HG03439 (cell line): ENCODE data around the gene DENND10.
"Not testable (repeated sequence)": the region's sequence is repeated elsewhere in the genome, so short reads cannot be mapped to it uniquely, and the experiment has no call there.

Experiments used
- ATAC-seq: cut with Tn5 transposase; IDR thresholded peaks from one replicate; pipeline ENCODE4 v1.9.1; 2021; ENCODE audit warnings: mild to moderate bottlenecking, moderate library complexity; ENCODE audit not compliant: unreplicated experiment

DENND10 gene

GRCh38 chr10:119131512-119132240, 27.8 kb downstream of the DENND10 start:
- peak; percentile 57 for ATAC-seq

- no peak for ATAC-seq
These were observed 28.8 kb downstream of the DENND10 start for GRCh38 chr10:119132521-119133345.

- no peak for ATAC-seq
These were observed 30.0 kb downstream of the DENND10 start for GRCh38 chr10:119133949-119134348.

- no peak for ATAC-seq
These were observed 31.6 kb downstream of the DENND10 start for GRCh38 chr10:119135513-119135881.

- ATAC-seq: no peak
These were observed 32.2 kb downstream of the DENND10 start for GRCh38 chr10:119136084-119136483.

- ATAC-seq: not testable (repeated sequence)
These were observed 34.0 kb downstream of the DENND10 start for GRCh38 chr10:119137878-119138277.

GRCh38 chr10:119138346-119139306, 34.7 kb downstream of the DENND10 start:
- ATAC-seq: no peak

- no peak for ATAC-seq
These were observed 35.7 kb downstream of the DENND10 start for GRCh38 chr10:119139464-119140067.

- no peak for ATAC-seq
These were observed 36.8 kb downstream of the DENND10 start for GRCh38 chr10:119140603-119141245.

GRCh38 chr10:119143657-119144056, 39.7 kb downstream of the DENND10 start:
- ATAC-seq: no peak

- no peak for ATAC-seq
These were observed 45.2 kb downstream of the DENND10 start for GRCh38 chr10:119149157-119149556.

GRCh38 chr10:119149729-119150128, 45.8 kb downstream of the DENND10 start:
- ATAC-seq: no peak

- not testable (repeated sequence) for ATAC-seq
These were observed 47.7 kb downstream of the DENND10 start for GRCh38 chr10:119151601-119152000.

- ATAC-seq: no peak
These were observed 49.1 kb downstream of the DENND10 start for GRCh38 chr10:119153041-119153440.

GRCh38 chr10:119153661-119154060, 49.7 kb downstream of the DENND10 start:
- no peak for ATAC-seq

- ATAC-seq: no peak
These were observed 55.4 kb downstream of the DENND10 start for GRCh38 chr10:119159332-119159731.

- no peak for ATAC-seq
These were observed 58.0 kb downstream of the DENND10 start for GRCh38 chr10:119161680-119162451.

- ATAC-seq: no peak
These were observed 58.7 kb downstream of the DENND10 start for GRCh38 chr10:119162452-119163092.
